Uterus (tissue), 2 donors: Measurements from ENCODE around the gene DTNBP1.

ENCODE experiments used
- POLR2A ChIP-seq, 2 donors: fragments of 450-650 bp; IDR thresholded peaks; one replicate each; pipeline ENCODE4 v1.6.1; 2016; ENCODE audit warnings: antibody characterized with exemption in 2 of 2, mild to moderate bottlenecking in 1 of 2, moderate library complexity in 1 of 2
- TF ChIP-seq, protein P1 (sequence below), 4 experiments: fragments of 200-600 bp in 2 of 4; fragments of 450-650 bp in 2 of 4; sonication (generic) in 2 of 4; IDR thresholded peaks; one replicate each; pipeline ENCODE4 v1.5.1; 2016 to 2019; ENCODE audit warnings: antibody characterized with exemption in 4 of 4, mild to moderate bottlenecking in 2 of 4, moderate library complexity in 1 of 4

- TF ChIP-seq, protein P1, sequence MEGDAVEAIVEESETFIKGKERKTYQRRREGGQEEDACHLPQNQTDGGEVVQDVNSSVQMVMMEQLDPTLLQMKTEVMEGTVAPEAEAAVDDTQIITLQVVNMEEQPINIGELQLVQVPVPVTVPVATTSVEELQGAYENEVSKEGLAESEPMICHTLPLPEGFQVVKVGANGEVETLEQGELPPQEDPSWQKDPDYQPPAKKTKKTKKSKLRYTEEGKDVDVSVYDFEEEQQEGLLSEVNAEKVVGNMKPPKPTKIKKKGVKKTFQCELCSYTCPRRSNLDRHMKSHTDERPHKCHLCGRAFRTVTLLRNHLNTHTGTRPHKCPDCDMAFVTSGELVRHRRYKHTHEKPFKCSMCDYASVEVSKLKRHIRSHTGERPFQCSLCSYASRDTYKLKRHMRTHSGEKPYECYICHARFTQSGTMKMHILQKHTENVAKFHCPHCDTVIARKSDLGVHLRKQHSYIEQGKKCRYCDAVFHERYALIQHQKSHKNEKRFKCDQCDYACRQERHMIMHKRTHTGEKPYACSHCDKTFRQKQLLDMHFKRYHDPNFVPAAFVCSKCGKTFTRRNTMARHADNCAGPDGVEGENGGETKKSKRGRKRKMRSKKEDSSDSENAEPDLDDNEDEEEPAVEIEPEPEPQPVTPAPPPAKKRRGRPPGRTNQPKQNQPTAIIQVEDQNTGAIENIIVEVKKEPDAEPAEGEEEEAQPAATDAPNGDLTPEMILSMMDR (IDR thresholded peaks at IDR 0.05): peak; percentile 99 to 100 (median 100)
- TF ChIP-seq POLR2A (IDR thresholded peaks at IDR 0.05): peak in 1 of 2 donors; percentile 12
Observed at GRCh38 chr6:15691250-15691869, 28.5 kb upstream of the DTNBP1 start.
